Measurements from ENCODE around the gene MMP14. TPM values are rescaled to one million over a fixed set of nuclear protein-coding genes. Genes with fewer than 3 reads are reported as not detected.
"Not testable (repeated sequence)": the region's sequence is repeated elsewhere in the genome, so short reads cannot be mapped to it uniquely, and the experiment has no call there.

Gene MMP14
- total RNA-seq = 10 to 100 TPM; 51.2 to 52.2 TPM
- long read RNA-seq, partial matches to known transcripts = 3 of 6 reads
- long read RNA-seq, other reads (novel, unspliced or antisense) = 2 of 6 reads

DNA sequence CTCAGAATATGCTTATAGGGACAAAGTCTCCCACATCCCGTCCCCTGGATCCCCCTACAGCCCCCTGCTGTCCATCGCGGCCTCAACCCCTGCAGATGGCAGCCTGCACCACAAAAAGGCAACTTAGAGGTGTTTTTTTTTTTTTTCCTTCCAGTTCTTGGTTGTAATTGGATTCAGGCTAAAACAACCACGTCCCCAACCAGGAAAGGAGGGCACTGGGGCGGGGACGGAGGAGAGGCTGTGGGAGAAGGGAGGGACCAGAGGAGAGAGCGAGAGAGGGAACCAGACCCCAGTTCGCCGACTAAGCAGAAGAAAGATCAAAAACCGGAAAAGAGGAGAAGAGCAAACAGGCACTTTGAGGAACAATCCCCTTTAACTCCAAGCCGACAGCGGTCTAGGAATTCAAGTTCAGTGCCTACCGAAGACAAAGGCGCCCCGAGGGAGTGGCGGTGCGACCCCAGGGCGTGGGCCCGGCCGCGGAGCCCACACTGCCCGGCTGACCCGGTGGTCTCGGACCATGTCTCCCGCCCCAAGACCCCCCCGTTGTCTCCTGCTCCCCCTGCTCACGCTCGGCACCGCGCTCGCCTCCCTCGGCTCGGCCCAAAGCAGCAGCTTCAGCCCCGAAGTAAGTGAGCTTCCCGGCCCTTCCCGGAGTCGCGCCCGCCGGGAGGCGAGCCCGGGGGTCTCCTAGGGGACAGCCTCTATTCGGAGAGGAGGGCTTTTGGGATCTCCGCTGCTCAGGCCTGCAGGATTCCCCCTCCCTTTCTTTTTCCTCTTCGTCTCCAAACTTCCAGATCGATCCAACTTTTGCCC lies at the start of gene MMP14:
TSS of gene MMP14 (plus strand) at position 285 of the 813 bp plus-strand sequence. CDS start at position 518, 233 bp downstream.
- ATAC-seq (peak; percentile 84 to 85), DNase-seq (peak; percentile 79)
- intact Hi-C loops (cut with DNase I) = no loop called here

DNA sequence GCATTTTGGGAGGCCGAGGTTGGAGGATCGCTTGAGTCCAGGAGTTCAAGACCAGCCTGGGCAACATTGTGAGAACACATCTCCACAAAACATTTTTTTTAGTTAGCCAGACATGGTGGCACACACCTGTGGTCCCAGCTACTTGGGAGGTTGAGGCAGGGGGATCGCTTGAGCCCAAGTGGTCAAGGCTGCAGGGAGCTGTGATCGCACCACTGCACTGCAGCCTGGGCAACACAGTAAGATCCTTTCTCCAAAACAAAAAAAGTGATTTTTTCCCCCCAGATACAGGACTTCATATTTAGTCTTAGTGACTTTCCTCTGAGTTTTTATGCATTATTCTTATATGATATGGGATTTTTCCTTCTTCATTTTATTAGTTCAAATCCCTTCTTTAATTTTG lies 49.7 kb upstream of the MMP14 start:
- intact Hi-C loops (cut with DNase I) = no loop called here
- no peak for ATAC-seq
- no peak for DNase-seq

DNA sequence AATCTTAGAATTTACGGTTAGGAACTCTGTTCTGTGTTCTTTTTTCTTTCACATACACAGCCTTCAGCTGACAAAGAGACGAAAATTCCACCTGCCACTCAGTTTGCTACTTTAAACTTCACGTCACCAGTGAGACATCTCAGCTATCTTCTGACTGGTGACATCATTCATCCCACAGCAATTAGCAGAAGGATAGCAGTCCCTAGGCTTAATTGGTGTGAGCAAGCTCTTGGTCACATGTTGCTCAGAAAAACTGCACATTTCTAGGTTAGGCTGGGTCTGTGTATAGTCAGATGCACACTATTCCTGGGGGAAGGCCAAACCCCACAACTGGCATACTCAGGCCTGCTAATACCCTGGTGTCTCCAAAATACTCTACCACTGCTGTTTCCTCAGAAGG lies 45.1 kb upstream of the MMP14 start:
- DNase-seq = no peak
- intact Hi-C loops (cut with DNase I) = no loop called here
- ATAC-seq = peak in 1 of 2 donors; percentile 86

DNA sequence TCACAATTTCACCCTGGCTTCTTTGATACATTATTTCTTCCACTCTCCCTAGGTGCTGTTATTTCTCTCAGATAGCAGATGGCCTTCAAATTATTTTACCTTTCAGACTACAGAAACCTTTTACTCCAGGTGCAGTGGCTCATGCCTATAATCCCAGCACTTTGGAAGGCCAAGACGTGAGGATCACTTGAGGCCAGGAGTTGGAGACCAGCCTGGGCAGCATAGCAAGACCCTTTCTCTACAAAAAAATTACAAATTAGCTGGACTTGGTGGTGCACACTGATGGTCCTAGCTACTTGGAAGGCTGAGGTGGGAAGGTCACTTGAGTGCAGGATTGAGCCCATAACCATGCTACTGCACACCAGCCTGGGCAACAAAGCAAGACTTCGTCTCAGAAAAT lies 44.2 kb upstream of the MMP14 start:
- no peak for ATAC-seq
- intact Hi-C loops (cut with DNase I) = no loop called here
- DNase-seq = no peak

DNA sequence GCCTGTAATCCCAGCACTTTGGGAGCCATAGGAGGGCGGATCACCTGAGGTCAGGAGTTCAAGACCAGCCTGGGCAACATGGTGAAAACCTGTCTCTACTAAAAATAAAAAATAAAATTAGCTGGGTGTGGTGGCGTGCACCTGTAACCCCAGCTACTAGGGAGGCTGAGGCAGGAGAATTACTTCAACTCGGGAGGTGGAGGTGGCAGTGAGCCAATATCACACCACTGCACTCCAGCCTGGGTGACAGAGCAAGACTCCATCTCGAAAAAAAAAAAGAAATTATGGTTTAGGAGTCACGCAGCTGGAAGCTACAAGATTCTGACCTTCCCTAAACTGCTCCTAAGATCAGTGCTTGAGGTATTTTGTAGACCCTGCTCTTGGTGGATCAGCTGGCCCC lies 42.8 kb upstream of the MMP14 start:
- ATAC-seq; intact Hi-C loops (cut with DNase I); DNase-seq: not testable (repeated sequence)

DNA sequence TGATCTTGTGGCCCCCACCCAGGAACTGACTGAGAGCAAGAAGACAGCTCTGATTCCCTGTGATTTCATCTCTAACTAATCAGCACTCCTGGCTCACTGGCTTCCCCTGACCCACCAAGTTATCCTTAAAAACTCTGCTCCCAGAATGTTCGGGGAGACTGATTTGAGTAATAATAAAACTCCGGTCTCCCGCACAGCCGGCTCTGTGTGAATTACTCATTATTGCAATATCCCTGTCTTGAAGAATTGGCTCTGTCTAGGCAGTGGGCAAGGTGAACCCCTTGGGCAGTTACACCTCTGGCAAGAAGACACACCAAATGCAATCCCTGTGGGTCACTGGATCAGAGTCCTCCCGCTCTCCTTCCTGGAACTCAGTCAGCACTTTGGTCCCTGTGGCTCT lies 42.4 kb upstream of the MMP14 start:
- ATAC-seq (no peak), DNase-seq (no peak)
- intact Hi-C loops (cut with DNase I) = no loop called here

DNA sequence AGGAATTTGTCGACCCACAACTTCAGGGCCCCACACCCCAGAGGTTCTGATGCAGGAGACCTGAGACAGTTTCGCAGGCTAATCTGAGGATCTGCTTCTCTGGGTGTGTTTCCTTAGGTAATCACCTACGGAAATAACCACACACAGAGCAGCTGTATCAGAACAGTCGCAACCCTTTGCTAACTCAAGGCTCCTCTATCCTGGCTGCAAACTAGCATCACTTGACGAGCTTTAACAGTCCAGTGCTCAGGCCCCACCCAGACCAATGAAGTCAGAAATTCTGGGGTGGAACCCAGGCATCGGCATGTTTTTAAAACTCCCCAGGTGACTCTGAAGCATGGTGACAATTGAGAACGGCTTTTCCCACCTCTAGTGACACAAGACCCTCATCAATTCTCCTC lies 41.8 kb upstream of the MMP14 start:
- ATAC-seq (no peak), DNase-seq (no peak)
- intact Hi-C loops (cut with DNase I) = no loop called here

DNA sequence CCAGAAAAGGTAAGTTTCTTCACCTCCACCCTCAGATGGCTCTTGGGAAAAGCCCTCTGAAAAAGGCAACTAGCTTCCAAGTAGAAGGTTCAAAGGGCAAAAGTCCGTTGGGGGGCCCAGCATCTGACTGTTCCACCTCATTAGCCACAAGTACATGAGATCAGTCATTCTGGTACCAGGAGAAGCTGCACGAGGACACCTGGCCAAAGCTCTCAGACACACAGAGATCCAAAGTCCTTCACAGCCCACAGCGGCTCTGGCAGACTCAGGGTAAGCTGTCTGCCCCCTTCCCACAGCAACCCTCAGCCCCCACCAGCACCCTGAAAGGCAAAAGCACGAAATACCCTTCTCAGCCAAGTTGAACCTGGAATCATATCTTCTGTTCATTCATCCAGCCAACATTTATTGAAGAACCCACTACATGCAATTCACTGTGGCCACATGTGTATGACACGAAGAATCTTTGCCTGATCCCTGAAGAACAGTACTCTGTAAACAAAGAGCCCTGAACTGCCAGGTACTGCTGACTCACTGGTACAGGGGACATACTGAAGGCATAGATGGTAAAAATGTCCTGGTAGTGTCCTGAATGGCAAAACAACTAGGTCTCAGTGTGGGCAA lies 40.2 kb upstream of the MMP14 start:
- intact Hi-C loops (cut with DNase I) = no loop called here
- no peak for DNase-seq
- no peak for ATAC-seq

DNA sequence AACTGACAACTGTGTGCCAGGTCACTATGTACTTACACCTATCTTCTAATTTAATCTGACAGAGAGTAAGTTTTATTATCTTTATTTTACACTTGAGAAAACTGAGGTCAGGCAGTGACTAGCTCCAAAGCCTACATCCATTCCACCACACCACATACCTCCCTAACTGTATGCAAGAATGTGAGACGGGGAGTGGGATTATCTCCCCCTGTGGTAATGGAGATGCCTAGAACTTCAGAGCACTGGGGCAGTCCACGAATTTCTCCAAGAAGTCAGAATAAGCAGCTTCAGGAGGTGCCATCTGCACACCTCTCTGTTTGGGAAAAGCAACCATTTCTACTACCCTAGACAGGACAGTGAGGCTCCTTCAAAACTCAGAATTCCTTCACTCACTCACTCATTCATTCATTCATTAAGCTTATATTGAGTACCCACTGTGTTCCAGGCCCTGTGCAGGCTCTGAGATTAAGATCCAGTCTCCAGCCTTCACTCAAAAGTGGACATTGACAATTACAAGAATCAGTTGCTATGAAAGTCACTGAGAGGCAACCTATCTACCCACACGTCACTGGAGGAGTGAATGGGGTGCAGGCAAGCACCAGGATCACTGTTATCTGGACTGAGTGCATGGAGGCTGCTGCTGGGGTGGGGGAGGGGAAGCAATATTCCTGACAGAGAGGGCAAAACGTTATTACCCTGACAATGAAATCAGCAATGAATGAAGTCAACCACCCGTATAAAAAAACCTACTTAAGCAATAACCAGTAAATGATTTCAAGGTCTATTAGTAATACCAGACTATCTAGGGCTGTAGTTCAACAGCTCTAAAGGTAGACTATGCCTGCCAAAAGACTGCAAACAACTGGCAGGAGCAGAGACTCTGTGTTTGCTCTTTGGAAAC lies 39.1 kb upstream of the MMP14 start:
- ATAC-seq = no peak
- intact Hi-C loops (cut with DNase I) = no loop called here
- no peak for DNase-seq

DNA sequence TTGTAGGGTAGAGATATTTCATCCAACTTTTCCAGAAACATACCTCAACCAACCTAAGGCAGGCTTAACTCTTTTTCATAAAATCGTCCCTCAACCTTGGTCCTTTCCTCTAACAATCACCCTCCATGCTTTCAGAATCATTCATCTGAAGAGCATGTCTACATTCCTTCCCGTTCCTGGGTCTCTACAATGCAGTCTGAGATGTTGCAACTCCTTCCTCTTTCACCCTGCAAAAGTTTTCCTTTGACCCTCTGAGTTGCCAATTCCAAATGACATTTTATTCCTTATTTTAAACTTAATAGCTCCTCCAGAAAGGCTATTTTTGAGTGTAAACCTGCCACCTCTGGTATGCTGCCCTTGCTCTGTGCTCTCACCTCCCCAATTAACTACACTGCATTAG lies 37.9 kb upstream of the MMP14 start:
- ATAC-seq (peak in 1 of 2 donors; percentile 45), DNase-seq (no peak)
- intact Hi-C loops (cut with DNase I) = no loop called here

DNA sequence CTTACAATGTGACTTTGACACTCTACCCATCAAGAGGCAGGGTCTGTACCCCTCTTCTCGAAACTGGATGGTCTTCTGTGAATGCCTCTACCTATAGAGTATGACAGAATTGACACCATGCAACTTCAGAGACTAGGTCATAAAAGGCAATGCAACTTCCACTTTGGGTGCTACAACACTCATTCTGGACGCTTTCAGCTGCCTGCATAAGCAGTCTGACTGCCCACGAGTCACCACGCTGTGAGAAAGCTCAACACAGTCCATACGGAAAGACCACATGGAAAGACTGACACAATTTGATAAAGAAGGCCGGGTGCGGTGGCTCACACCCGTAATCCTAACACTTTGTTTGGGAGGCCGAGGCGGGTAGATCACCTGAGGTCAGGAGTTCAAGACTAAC lies 36.0 kb upstream of the MMP14 start:
- DNase-seq (no peak), ATAC-seq (no peak)
- intact Hi-C loops (cut with DNase I) = no loop called here

DNA sequence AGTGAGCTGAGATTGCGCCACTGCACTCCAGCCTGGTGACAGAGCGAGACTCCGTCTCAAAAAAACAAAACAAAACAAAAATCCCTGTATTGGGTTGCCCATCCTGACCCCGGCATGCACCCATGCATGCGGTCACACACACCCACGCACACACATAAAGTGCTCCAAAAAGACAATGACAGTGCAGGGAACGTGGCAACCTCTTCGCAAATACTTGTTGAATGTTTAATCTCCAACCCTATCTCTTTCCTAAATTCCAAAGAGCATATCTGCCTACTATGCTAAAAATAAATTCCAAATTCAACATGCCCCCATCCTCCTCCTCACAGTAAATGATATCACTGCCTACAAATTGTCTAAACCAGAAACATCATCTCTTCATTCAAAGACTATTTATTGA lies 34.7 kb upstream of the MMP14 start:
- DNase-seq (no peak), ATAC-seq (no peak)
- intact Hi-C loops (cut with DNase I) = no loop called here

DNA sequence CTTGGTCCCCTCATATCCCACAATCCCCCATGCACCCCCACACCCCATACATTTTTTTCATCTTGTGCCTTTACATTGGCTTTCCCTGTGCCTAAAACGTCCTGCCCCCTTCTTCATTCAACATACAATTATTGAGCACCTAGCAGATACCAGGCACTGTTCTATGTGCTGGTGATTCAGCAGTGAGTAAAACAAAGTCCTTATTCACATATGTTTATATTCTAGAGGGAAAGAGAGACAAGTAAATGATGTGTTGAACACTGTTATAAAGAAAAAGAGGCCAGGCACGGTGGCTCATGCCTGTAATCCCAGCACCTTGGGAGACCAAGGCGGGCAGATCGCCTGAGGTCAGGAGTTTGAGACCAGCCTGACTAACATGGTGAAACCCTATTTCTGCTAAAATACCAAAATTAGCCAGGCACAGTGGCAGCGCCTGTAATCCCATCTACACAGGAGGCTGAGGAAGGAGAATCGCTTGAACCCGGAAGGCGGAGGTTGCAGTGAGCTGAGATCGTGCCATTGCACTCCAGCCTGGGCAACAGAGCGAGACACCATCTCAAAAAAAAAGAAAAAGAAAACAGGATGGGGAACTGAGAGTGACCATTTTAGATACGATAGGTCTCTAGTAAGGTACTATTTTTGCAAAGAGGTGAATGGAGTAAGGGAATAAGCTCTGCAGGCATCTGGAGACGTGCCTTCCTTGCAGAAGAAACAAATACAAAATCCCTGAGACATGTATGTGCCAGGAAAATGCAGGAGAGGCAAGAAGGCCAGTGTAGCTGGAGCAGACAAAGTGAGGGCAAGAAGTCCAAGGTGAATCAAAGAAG lies 33.3 kb upstream of the MMP14 start:
- ATAC-seq = no peak
- DNase-seq = no peak
- intact Hi-C loops (cut with DNase I) = no loop called here

DNA sequence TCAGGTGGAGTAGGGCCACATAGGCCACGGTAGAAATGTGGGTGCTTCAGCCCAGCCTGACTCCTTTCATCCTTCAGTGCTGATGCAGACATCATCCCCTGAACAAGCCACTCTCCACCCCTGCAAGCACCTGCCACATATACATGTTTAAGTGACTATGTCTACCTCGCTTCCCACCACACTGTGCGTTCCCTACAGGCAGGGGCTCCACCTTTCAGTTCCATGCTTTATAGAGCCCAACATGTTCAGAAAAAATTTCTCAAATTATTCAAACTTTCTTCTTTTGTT lies 32.8 kb upstream of the MMP14 start:
- intact Hi-C loops (cut with DNase I) = no loop called here
- ATAC-seq (no peak), DNase-seq (no peak)

DNA sequence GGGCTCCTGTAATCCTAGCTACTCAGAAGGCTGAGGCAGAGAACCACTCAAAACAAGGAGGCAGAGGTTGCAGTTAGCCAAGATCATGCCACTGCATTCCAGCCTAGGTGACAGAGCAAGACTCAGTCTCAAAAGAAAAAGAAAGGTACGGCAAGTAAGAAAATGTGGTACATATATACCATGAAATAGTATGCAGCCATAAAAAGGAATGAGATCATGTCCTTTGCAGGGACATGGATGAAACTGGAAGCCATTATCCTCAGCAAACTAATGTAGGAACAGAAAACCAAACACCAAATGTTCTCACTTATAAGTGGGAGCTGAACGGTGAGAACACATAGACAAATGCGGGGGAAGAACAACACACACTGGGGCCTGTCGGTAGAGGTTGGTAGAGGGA lies 31.1 kb upstream of the MMP14 start:
- ATAC-seq; intact Hi-C loops (cut with DNase I); DNase-seq: not testable (repeated sequence)

DNA sequence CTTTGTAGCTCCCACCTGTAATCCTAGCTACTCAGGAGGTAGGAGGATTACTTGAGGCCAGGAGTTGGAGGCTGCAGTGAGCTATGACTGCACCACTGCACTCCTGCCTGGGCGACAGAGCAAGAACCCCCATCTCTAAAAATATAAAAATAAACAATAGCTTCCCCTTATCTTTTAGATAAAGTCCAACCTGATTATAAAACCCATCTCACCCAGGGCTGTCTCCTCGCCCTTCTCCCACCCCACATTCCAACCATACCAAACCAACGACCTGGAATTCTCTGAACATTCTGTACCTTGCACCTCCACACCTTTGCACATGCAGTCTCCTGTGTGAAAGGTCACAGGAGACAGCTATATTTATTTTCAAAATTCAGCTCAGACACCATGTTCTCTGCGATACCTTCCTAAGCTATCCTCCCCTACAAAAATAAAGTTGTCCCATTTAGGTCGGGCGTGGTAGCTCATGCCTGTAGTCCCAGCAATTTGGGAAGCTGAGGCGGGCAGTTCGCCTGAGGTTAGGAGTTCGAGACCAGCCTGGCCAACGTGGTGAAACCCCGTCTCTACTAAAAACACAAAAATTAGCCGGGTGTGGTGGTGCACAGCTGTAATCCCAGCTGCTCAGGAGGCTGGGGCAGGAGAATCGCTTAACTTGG lies 28.8 kb upstream of the MMP14 start:
- DNase-seq (no peak), ATAC-seq (no peak)
- intact Hi-C loops (cut with DNase I) = no loop called here

DNA sequence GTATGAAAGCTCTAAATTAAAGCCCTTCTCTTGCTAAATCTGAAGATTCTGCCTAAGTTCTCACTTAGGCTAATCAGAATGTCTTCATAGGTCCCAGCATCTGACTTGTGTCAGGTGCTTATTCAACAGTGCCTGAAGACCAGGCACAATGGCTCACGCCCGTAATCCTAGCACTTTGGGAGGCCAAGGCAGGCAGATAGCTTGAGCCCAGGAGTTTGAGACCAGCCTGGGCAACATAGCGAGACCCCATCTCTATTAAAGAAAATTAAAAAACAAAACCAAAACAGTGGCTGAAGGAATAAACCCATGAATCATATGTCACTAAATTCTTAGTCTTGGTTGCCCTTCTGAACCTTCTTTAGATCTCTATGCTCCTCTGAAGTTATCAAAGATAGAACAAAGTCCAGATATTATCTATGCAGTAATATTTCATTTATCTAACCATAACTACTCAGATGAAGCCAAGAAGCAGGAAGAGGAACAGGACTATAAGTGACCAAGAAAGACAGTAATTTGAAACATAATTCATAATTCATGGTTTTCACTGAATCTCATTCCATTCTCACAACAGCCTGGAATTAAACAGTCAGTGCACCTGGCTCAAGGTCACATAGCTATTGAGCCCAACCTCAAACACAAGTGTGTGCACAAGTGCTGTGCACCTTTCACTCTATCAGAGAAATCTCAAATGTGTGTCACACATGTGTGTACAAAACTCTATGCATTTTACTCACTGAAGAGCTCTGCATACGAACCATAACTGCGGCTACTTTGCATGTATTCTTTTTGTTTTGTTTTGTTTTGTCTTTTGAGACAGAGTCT lies 27.8 kb upstream of the MMP14 start:
- no peak for DNase-seq
- intact Hi-C loops (cut with DNase I) = no loop called here
- ATAC-seq = no peak

DNA sequence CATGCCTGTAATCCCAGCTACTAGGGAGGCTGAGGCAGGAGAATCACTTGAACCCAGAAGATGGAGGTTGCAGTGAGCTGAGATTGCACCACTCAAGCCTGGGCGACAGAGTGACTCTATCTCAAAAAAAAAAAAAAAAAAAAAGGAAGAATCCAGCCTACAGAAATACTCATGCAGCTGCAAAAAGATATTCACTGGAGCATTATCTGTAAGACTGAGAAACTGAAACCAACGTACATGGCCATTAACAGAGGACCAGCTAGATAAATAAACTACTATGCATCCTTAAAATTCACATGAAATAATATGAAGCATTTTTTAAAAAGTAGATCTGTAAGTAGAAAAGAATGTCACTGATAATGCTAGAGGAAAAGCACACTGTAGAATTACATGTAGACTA lies 24.7 kb upstream of the MMP14 start:
- intact Hi-C loops (cut with DNase I) = loop anchor here (10.0 kb wide), 2 partner anchors 257 to 427 kb away; no protein-coding TSS in a partner anchor
- ATAC-seq (no peak), DNase-seq (no peak)

Data from left cardiac atrium (tissue), 4 donors.